Brain microvascular endothelial cell (primary cell): ENCODE data around the gene SOAT2.

Experiments used
- DNase-seq: peaks from one replicate; pipeline ENCODE4 v3.0.0-alpha.2; 2020
- H3K27ac ChIP-seq: fragments of 250-450 bp; sonication (Bioruptor Pico); 2 replicates; pipeline ENCODE4 v1.5.1; 2020; ENCODE audit warnings: mild to moderate bottlenecking, moderate library complexity
- H3K27me3 ChIP-seq: fragments of 250-450 bp; sonication (Bioruptor Pico); replicated peaks from 2 replicates; pipeline ENCODE4 v1.5.1; 2020; ENCODE audit warnings: mild to moderate bottlenecking
- H3K36me3 ChIP-seq: fragments of 250-450 bp; sonication (Bioruptor Pico); replicated peaks from 2 replicates; pipeline ENCODE4 v1.5.1; 2020; ENCODE audit warnings: mild to moderate bottlenecking
- H3K4me3 ChIP-seq: 2 replicates; pipeline ENCODE4 v1.5.1; 2011; ENCODE audit warnings: low read depth, mild to moderate bottlenecking, control low read depth, low read length, moderate library complexity
- in situ Hi-C: cut with HindIII; loops from 2 replicates; pipeline ENCODE4 v1.10.0; 2017; ENCODE audit warnings: low sequenced_read_pairs, low pct_ligation_motif_present
- TF ChIP-seq, protein P1 (sequence below): IDR thresholded peaks from 2 replicates; pipeline ENCODE4 v1.5.1; 2011; ENCODE audit warnings: low read depth, mild to moderate bottlenecking, moderate library complexity, low read length, control low read depth, inconsistent platforms; ENCODE audit errors: missing control alignments

SOAT2 gene

DNA sequence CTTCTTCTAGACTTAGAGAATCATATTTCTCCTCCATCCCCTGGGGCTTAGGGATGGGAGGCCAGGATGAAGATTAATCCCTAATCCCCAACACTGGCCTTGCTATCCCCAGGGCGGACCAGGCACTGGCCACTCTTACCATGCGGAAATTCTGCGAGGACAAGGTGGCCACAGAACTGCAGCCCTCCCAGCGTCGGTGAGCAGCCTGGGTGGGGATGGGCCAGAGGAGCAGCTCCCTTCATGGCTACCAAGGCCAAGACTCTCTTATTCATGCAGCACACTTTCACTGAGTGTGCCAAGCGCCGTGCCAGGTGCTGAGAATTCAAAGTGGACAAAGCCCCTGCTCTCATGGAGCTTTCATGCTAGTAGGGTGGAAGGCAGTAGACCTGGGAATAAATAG lies 46.4 kb upstream of the SOAT2 start:
- in situ Hi-C loops = no loop called here
- no peak for DNase-seq
- no peak overlapping the region for H3K27ac ChIP-seq
- peaks cover 57% of the 10 kb centered on the region for H3K36me3 ChIP-seq
- H3K27me3 ChIP-seq = no peaks in the 10 kb centered on the region
- no peak overlapping the region for H3K4me3 ChIP-seq
- TF ChIP-seq, protein P1, sequence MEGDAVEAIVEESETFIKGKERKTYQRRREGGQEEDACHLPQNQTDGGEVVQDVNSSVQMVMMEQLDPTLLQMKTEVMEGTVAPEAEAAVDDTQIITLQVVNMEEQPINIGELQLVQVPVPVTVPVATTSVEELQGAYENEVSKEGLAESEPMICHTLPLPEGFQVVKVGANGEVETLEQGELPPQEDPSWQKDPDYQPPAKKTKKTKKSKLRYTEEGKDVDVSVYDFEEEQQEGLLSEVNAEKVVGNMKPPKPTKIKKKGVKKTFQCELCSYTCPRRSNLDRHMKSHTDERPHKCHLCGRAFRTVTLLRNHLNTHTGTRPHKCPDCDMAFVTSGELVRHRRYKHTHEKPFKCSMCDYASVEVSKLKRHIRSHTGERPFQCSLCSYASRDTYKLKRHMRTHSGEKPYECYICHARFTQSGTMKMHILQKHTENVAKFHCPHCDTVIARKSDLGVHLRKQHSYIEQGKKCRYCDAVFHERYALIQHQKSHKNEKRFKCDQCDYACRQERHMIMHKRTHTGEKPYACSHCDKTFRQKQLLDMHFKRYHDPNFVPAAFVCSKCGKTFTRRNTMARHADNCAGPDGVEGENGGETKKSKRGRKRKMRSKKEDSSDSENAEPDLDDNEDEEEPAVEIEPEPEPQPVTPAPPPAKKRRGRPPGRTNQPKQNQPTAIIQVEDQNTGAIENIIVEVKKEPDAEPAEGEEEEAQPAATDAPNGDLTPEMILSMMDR = no peak

DNA sequence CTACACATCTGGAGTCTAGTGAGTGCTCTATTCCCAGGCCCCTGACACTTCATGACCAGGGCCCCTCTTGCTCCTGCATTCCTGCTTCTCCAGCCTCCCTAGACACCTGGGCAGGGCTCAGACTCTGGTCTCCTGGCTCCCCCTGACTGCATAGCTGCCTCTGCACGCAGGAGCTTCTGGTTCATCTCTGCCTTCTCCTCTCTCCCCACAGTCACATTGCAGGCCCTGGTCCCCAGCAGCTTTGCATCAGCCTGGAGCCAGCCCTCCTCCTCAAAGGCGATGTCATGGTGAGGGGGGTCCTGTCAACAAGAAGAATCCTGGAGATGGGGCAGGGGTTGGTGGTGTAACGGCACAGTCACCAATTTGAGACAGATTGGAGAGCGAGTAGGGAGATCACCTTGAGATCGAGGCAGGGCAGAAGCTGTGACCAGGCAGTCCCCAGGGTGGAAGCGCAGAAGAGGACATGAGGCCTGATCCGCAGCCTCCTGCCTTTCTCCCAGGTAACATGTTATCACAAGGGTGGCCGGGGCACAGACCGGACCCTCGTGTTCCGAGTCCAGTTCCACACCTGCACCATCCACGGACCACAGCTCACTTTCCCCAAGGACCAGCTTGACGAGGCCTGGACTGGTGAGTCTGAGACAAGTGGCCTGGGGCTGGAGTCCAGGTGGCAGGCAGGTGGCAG lies 45.3 kb upstream of the SOAT2 start:
- Histone ChIP-seq H3K27ac (no peak overlapping the region), H3K4me3 (no peak overlapping the region), H3K27me3 (no peaks in the 10 kb centered on the region), H3K36me3 (peaks cover 67% of the 10 kb centered on the region)
- TF ChIP-seq, protein P1 = no peak
- DNase-seq = no peak
- in situ Hi-C loops = no loop called here

DNA sequence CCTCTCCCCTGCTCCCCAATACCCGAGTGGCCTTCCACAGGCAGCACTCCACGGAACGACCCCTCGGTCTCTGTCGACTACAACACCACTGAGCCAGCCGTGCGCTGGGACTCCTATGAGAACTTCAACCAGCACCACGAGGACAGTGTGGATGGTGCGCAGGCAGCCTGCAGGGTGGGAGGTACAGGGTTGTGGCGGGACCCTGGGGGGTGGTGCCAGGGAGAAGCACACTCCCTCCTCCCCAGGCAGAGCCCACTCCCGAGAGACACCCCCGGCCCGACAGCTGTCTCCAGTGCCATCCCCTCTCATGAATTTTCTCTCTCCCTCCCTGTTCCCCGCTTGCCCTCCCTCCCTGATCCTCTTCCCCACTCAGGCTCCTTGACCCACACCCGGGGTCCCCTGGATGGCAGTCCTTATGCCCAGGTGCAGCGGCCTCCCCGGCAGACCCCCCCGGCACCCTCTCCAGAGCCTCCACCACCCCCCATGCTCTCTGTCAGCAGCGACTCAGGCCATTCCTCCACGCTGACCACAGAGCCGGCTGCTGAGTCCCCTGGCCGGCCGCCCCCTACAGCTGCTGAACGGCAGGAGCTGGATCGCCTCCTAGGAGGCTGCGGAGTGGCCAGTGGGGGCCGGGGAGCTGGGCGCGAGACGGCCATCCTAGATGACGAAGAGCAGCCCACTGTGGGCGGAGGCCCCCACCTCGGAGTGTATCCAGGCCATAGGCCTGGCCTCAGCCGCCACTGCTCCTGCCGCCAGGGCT lies 44.4 kb upstream of the SOAT2 start:
- Histone ChIP-seq H3K36me3 (peaks cover 67% of the 10 kb centered on the region), H3K4me3 (no peak overlapping the region), H3K27me3 (no peaks in the 10 kb centered on the region), H3K27ac (no peak overlapping the region)
- TF ChIP-seq, protein P1 = no peak
- DNase-seq = no peak
- in situ Hi-C loops = no loop called here

DNA sequence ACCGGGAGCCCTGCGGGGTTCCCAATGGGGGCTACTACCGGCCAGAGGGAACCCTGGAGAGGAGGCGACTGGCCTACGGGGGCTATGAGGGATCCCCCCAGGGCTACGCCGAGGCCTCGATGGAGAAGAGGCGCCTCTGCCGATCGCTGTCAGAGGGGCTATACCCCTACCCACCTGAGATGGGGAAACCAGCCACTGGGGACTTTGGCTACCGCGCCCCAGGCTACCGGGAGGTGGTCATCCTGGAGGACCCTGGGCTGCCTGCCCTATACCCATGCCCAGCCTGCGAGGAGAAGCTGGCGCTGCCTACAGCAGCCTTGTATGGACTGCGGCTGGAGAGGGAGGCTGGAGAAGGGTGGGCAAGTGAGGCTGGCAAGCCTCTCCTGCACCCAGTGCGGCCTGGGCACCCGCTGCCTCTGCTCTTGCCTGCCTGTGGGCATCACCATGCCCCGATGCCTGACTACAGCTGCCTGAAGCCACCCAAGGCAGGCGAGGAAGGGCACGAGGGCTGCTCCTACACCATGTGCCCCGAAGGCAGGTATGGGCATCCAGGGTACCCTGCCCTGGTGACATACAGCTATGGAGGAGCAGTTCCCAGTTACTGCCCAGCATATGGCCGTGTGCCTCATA lies 43.7 kb upstream of the SOAT2 start:
- TF ChIP-seq, protein P1 = no peak
- Histone ChIP-seq H3K27me3 (no peaks in the 10 kb centered on the region), H3K36me3 (peaks cover 64% of the 10 kb centered on the region), H3K27ac (no peak overlapping the region), H3K4me3 (no peak overlapping the region)
- in situ Hi-C loops = no loop called here
- no peak for DNase-seq

DNA sequence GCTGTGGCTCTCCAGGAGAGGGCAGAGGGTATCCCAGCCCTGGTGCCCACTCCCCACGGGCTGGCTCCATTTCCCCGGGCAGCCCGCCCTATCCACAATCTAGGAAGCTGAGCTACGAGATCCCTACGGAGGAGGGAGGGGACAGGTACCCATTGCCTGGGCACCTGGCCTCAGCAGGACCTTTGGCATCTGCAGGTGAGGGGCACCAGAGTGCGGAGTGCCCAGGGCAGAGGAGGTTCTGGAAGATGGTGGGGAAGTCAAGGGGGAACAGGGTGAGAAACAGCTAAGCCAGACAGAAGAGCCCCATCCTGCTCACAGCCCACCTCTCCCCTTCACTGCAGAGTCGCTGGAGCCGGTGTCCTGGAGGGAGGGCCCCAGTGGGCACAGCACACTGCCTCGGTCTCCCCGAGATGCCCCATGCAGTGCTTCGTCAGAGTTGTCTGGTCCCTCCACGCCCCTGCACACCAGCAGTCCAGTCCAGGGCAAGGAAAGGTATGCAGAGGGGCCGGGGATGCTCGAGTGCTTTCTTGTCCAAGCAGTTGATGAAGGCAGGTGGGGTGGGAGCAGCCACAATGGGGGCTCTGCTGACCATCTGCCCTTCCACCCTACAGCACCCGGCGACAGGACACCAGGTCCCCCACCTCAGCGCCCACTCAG lies 43.1 kb upstream of the SOAT2 start:
- H3K27me3 ChIP-seq = no peaks in the 10 kb centered on the region
- H3K4me3 ChIP-seq = no peak overlapping the region
- DNase-seq = no peak
- TF ChIP-seq, protein P1 = no peak
- H3K36me3 ChIP-seq = peaks cover 67% of the 10 kb centered on the region
- no peak overlapping the region for H3K27ac ChIP-seq
- in situ Hi-C loops = no loop called here
